GM19324 (cell line): Measurements from ENCODE around the gene IRGQ.
A peak's percentile ranks its signal among the peaks of the same experiment; 100 is the strongest.
"Not testable (repeated sequence)": the region's sequence is repeated elsewhere in the genome, so short reads cannot be mapped to it uniquely, and the experiment has no call there.

ENCODE experiments used
- ATAC-seq: cut with Tn5 transposase; IDR thresholded peaks from one replicate; pipeline ENCODE4 v1.9.1; 2021; ENCODE audit warnings: mild to moderate bottlenecking, moderate library complexity; ENCODE audit not compliant: unreplicated experiment, low FRiP score

The IRGQ gene, protein sequence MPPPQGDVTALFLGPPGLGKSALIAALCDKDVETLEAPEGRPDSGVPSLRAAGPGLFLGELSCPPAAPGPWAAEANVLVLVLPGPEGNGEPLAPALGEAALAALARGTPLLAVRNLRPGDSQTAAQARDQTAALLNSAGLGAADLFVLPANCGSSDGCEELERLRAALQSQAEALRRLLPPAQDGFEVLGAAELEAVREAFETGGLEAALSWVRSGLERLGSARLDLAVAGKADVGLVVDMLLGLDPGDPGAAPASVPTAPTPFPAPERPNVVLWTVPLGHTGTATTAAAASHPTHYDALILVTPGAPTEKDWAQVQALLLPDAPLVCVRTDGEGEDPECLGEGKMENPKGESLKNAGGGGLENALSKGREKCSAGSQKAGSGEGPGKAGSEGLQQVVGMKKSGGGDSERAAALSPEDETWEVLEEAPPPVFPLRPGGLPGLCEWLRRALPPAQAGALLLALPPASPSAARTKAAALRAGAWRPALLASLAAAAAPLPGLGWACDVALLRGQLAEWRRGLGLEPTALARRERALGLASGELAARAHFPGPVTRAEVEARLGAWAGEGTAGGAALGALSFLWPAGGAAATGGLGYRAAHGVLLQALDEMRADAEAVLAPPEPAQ

DNA sequence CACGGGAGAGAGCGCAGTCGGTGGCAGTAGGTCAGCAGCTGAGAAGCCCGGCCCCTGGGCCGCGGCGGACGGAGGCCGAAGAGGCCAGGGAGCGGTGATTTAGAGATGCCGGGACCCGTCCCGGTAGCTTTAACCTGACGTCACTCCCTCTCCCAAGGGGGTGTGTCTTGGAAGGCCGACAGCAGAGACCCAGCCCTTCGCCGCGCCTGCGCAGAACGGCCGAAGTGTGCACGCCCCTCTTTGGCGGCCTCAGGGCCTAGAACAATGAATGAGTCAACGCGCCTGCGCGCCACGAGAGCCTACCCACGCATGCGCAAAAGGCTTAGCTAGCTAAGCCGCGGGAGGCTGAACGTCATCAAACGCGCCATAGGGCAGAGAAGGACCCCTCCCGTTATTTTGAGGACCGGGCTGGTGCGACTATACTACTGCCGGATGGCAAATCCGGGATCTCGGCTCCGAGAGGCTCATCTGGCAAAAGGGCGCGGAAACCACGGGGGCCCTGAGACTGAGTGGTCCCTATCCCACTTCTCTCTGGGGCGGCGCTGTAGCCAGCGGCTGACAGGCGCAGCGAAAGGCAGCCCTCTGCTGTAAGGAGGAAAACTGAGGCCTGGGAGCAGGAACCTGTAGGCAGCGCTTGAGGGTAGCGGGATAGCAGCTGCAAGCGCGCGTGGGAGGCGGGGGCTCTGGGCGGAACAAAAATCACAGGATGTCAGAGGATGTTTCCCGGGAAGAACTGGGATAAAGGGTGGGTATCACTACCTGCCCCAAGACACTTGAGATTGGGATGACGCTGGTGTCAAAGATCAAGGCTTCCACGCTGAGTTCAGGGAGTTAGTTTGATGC lies at the start of gene IRGQ, which contains the start of gene ZNF576:
IRGQ (minus strand) TSS at position 136 of the 843 bp plus-strand sequence. CDS start 796 bp downstream, outside the sequence.
ZNF576 (plus strand) TSS at position 597 of the 843 bp plus-strand sequence. CDS start 514 bp downstream, outside the sequence.
- ATAC-seq, result peak; percentile 90

DNA sequence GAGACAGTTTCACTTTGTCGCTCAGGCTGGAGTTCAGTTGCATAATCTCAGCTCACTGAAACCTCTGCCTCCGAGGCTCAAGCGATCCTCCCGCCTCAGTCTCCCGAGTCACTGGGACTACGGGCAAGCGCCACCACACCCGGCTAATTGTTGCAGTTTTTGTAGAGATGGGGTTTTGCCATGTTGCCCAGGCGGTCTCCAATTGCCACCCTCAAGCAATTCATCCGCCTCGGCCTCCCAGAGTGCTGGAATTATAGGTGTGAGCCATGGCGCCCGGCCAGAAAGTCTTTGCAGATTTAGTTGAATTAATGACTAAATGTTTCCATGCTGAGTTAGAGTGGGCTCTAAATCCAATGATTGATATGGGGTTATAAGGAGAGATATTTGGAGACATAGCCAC lies 48.2 kb upstream of the IRGQ start:
- no peak for ATAC-seq

DNA sequence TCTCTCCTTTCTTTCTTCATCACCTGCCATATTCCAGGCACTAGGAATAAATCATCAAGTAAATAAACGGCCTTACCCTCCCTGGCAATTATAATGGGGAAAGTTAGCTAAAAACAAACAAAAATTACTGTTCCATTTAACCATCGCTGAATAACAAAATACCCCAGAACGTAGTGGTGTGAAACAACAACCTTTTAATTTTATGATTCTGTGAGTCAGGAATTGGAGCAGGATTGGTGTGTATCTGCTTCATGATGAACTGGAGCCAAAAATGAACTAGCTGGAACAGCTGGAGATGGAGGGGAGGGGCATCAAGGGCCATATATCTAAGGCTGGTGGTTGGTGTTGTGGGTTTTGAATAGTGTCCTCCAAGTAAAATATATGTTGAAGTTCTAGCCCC lies 47.4 kb upstream of the IRGQ start:
- ATAC-seq, result no peak

DNA sequence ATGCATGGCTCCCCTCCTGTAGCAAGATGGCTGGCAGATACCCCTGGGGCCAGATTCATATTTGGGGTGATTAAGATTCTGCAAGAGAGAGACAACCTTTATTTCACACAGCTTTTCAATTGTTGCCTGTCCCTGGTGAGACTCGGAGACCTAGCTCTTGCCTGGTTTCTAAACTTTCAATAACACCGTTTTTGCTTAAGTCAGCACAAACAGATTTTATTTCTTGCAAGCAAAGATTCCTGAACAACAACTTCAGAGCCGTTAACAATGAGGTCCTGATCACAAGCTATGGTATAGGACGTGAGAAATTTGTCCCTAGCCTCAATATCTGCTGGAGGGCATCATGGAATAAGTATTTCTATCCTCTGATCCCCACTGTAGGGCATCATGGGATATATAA lies 46.6 kb upstream of the IRGQ start:
- no peak for ATAC-seq

DNA sequence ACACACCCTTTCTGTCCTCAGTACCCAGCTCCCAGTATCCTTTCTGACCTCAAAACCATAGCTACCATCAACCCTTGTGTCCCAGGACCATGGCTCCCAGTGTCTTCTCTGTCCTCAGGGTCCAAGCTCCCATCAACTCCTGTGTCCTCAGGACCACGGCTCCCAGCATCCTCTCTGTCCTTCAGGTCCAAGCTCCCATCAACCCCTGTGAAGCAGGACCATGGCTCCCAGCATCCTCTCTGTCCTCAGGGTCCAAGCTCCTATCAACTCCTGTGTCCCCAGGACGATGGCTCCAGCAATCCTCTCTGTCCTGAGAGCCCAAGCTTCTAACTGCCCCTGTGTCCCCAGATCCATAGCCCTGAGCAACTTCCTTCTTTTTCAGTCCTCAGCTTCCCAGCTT lies 45.4 kb upstream of the IRGQ start:
- ATAC-seq, result no peak

DNA sequence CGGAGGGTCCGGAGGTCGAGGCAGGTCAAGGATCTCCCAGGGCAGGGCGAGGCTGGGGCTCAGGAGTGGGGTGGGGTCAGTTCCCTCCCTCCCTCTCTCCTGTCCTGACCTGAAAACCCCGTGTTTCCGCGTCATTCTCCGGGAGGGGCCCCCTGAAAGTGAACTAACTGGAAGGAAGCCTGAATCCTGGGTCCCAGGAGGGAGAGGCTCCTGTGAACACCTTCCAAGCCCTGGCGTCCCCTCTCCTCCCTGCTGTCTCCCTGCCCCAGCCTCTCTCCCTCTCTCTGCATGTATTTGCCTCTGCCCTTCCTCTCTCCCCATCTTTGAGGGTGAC lies 44.5 kb upstream of the IRGQ start:
- no peak for ATAC-seq

DNA sequence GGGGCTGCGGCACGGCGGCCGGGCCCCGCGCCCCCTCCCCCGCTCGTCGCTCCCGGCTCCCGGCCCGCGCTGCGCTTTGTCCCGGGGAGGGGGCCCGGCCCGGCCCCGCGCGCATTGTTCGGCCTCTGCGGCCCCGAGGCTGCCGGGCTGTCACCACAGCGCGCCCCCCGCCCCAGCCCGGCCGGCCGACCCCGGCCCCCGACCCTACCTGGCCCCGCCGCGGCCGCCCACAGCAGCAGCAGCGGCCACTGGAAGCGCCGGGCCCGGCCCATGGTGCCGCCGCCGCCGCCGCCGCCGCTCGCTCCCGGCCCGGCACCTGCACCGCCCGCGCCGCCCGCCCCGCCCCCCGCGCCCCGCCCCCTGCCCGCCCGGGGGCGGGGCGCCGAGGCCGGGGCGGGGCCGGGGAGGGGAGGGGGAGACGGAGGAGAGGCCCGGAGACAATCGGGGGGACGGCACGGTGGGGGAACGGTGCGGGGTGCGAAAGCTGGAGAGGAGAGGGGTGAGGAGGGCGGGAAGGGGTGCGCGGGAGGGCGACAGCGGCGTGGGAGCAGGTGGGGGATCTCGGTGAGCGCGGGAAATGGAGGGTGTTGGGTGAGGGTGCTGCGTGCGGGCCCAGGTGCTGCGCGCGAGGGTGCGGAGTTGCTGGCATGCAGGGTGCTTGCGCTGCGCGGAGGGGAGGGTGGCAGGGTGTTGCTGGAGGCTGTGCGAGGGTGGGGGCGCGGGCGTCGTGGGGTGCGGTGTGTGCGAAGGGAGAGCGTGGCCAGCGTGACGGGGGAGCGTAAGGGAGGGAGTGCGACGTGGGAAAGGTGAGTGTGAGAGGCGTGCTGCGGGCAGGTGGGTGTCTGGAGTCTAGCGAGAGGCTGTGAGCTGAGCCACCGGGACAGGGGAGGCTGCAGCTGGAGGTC lies 43.8 kb upstream of the IRGQ start, which contains the start of gene CADM4:
CADM4 (minus strand) TSS at position 332 of the 905 bp plus-strand sequence; CDS start at position 272, 60 bp downstream.
- no peak for ATAC-seq

DNA sequence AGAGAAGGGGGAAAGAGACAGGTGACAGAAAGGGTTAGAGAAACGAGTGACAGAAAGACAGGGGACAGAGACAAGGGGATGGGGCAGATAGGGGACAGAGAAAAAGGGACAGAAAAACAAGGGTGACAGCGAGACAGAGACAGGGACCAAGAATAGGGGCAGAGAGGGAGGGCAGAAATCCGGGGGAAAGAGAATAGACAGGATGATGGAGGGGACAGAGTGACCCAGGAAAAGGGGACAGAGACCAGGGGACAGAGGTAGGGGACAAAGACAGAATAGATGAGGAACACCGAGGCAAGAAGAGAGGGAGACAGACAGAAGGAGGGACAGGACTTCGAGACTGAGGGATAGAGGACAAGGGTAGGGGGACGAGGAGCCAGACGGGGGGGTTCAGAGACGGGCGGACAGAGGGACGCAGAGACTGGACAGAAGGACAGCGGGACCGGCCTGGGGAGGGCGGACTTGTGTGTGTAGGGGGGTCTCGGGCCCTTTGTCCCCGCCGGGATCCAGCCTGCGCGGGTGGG lies 43.1 kb upstream of the IRGQ start:
- no peak for ATAC-seq

DNA sequence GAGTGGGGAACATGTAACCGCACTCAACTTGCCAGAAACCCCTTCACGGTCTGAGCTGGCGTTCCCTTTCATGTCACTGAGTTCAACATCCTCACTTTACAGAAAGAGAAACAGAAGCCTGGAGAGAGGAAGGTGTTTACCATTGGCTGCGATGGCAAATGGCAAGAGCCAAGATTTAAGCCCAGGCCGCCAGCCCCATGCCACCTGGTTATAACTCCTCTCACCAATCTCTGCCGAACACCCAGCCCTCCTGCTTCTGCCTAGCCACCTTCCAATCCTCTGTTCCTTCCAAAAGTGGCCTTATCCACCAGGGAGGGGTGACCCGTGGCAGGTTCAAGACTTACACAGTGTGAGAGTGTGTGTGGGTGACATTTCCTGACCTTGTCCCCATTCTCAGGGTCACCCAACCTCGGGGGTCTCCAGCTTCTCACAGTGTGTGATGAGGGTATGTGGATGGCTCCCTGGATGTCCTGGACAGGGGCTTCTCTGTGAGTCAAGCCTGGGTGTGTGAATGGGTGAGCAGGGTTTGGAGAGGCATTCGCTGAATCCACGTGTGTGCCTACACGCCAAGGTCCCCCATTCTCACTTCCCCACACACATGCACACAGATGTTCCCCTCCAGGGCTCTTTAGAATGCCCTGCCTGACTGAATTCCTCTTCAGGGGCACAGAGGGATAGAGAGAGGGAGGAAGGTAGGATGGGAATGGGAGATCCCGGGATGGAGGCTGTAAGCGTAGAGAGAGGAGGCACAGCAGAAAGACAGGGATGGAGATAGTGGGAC lies 42.5 kb upstream of the IRGQ start:
- ATAC-seq, result no peak

DNA sequence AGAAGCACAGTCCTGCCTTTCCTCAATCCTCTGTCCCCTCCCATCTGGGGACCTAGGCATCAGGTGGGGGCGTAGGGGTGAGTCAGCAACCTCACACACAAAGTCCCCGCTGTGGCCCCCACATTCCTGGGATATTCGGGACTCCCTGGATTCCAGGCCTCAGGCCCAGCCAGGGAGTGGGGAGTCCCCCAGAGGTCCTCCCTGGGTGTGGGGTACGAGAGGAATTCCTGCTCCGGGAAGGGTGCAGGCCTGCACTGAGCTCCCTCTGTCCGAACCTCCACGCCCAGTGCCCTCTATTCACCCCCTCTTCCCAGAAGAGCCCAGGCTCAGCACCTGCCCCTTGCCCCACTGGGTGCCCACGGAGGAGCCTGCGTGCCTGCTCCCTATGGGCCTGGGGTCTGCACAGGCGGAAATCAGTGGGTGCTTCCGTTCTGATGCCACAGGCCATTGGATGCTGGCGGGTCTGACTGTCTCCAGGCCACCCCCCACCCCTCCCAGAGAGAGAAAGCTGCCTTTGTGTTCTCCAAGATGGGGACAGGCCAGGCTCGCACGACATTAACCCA lies 40.3 kb upstream of the IRGQ start:
- no peak for ATAC-seq

DNA sequence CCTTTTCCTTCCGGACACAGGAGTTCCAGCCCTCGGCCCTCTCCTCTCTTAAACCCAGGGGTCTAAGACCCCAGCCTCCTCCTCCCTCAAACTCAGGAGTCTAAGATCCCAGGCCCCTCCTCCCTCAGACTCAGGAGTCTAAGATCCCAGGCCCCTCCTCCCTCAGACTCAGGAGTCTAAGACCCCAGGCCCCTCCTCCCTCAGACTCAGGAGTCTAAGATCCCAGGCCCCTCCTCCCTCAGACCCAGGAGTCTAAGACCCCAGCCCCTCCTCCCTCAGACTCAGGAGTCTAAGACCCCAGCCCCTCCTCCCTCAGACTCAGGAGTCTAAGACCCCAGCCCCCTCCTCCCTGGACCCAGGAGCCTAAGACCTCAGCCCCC lies 39.6 kb upstream of the IRGQ start:
- not testable (repeated sequence) for ATAC-seq

DNA sequence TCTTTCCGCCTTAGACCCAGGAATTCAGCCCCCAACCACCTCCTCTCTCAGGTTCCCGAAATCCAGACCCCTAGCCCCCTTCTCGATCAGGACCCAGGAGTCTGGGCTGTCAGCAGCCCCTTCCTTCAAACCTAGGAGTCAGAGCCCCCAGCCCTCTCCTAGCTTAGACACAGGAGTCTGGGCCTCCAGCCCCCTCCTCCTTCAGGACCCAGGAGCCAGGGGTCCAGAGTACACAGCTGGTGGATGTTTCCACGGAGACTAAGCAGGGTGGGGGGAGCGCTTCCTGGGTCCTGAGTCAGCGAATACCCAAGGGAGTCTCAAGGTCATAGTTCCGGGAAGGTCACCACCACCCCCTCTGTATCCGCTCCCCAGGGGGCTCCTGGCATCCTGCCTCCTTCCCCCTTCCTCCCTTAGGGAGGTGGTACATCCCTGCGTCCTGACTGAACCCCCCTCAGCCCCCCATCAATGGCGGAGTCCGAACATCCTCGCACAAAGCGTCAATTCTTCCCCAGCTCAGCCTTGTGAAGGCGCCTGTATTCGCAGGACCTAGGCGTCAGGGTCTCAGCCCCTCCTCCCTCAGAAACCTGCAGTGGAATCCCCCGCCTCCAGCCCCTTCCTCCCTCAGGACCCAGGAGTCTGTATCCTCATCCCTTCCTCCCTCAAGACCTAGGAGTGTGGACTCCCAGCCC lies 39.1 kb upstream of the IRGQ start:
- ATAC-seq, result no peak

DNA sequence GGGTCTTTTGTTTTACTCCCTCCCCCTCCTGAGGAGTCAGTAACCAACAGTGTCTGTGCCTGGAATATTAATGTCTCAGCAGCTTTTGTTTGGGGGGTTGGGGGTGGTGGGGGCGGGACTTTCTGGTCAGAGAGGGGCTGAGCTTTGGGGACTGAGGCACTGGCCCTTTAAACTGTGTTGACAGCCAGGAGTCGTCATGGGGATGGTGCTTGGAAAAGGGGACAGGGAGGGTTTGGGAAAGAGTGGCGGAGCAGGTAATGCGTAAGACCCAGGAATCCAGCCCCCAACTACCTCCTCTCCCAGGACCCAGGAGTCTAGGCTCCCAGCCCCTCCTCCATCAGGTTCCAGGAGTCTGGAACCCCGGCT lies 38.6 kb upstream of the IRGQ start:
- ATAC-seq, result no peak

DNA sequence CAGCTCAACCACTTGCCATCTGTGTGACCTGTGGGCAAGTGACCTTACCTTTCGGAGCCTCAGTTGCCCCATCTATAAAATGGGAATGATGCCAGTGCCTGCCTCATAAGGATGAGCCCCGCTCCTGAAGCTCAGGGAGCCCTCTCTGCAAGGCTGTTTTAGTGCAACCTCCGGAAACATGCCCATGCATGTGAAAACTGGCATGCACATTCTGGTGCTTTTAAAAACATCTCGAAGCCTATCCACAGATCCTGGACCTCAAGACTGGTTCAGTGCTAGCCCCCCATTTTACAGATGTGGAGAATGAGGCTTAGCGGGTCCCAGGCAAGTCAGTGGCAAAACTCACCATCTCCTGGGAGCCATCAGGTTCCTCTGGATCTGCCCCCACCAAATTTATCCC lies 38.1 kb upstream of the IRGQ start:
- no peak for ATAC-seq

DNA sequence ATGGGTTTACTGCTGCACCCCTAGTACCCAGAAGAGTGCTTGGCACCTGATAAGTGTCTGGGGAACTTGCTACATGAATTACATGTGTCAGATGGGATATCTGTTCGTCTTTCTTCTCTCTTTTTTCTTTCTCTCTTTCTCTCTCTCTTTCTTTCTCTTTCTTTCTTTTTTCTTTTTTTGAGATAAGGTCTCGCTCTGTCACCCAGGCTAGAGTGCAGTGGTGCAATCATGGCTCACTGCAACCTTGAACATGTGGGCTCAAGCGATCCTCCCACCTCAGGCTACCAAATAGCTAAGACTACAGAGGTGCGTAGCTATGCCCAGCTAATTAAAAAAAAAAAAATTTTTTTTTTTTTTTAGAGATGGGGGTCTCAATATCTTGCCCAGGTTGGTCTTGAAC lies 37.6 kb upstream of the IRGQ start:
- no peak for ATAC-seq

DNA sequence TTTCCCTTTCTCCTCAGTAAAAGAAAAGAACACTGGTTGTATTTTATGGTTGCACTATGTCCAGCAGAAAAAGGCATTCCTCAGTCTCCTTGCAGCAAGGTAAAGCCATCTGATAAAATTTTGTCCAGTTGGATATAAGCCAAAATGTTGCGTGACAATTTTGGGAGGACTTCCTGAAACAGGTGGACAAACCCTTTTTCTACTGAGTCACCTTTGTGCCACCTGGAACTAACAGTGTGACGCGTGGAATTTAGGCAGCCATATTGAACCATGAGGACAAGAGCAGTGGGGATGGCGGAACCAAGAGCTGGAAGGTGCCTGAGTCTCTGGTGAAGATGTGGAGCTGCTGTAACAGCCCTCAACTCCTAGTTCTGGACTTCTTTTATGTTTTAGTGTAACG lies 35.6 kb upstream of the IRGQ start:
- ATAC-seq, result no peak

DNA sequence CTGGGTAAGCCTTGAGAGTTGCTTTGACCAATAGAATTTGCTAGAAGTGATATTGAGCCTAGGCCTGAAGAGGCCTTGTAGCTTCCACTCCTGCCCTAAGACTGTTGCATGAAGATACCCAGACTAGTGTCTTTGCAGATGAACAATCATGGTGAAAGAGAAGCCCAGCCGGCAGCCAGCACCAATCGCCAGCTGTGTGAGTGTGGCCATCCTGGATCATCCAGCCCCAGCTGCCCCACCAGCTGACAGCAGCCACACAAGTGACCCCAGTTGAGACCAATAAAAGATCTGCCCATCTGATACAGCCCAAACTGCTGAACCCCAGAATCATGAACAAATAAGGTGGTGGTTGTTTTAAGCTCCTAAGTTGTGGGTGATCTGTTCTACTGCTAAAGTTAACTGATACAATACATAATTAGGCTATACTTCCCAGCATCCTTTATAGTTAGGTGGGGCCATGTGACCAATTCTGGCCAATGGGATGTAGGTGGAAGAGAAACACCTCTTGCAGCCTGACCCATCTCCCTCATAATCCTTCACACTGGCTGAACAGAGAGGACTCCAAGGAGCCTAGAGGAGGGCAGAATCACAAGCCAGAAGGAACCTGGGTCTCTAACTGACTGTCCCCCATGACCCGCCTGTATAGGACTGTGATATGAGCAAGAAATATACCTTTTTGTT lies 32.9 kb upstream of the IRGQ start:
- no peak for ATAC-seq

DNA sequence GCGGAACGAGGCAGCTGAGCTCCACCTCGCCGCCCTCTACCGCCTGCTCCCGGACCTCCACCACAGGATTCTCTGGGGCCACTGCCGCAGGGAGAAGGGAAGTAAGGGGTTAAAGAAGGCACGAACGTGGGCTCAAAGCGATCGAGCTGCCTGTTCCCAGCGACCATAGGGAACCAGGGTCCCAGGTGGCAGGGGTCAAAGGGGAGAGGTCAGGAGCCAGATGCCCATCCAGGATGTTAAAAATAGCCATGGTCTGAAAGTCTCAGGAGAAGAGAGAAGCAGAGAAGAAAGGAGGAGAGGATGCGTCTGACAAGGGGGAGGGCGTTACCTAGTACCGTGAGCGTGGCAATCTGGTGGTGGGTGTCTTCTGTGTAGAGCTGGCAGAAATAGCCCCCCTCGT lies 30.9 kb upstream of the IRGQ start:
- ATAC-seq, result no peak
